B cell (primary cell): ENCODE measurements around the gene TIMM44.
"Not testable (repeated sequence)": the region's sequence is repeated elsewhere in the genome, so short reads cannot be mapped to it uniquely, and the experiment has no call there.

ENCODE experiments used
- CTCF ChIP-seq: fragments of 200-600 bp; IDR thresholded peaks from one replicate; pipeline ENCODE4 v1.8.0; 2022; ENCODE audit warnings: antibody characterized with exemption, mild to moderate bottlenecking
- EZH2 ChIP-seq: IDR thresholded peaks from 2 replicates; pipeline ENCODE4 v1.6.1; 2012; ENCODE audit warnings: borderline replicate concordance, low read depth, mild to moderate bottlenecking, moderate library complexity, low read length; ENCODE audit not compliant: insufficient read depth, poor library complexity, severe bottlenecking

GRCh38 chr19:7893362-7894101 lies 49.9 kb downstream of the TIMM44 start:
- not testable (repeated sequence) for TF ChIP-seq CTCF, EZH2
